MG63 (cell line): Measurements from ENCODE around the gene BLOC1S5. TPM values are rescaled to one million over a fixed set of nuclear protein-coding genes. Genes with fewer than 3 reads are reported as not detected.

Source experiments
- DNase-seq: peaks from one replicate; pipeline ENCODE4 v3.0.0-alpha.2; 2020
- H3K27me3 ChIP-seq: fragments of 250-450 bp; sonication (Bioruptor Pico); 2 replicates; pipeline ENCODE4 v1.5.1; 2020; ENCODE audit warnings: mild to moderate bottlenecking, moderate library complexity
- H3K36me3 ChIP-seq: fragments of 250-450 bp; sonication (Bioruptor Pico); 2 replicates; pipeline ENCODE4 v1.5.1; 2020; ENCODE audit warnings: mild to moderate bottlenecking, moderate library complexity
- H3K4me3 ChIP-seq: fragments of 250-450 bp; sonication (Bioruptor Pico); 2 replicates; pipeline ENCODE4 v1.5.1; 2020; ENCODE audit warnings: mild to moderate bottlenecking, moderate library complexity
- H3K9me3 ChIP-seq: fragments of 250-450 bp; sonication (Bioruptor Pico); 2 replicates; pipeline ENCODE4 v1.5.1; 2020; ENCODE audit warnings: mild to moderate bottlenecking, moderate library complexity
- total RNA-seq: library from RNA; depleted of rRNA; stranded (reverse); fragments of >200 nt; shearing (Covaris generic); gene quantifications from 2 replicates; pipeline ENCODE4 v1.2.3, GENCODE V29; 2014; ENCODE audit warnings: low replicate concordance

Gene BLOC1S5
- total RNA-seq, 1 experiment from 2014 or later: 11.1 TPM

GRCh38 chr6:8025191-8025590 lies 39.0 kb downstream of the BLOC1S5 start:
- H3K27me3 ChIP-seq: no peaks in the 10 kb centered on the region
- DNase-seq: no peak
- H3K4me3 ChIP-seq: no peak overlapping the region
- H3K36me3 ChIP-seq: 0 out of 2 replicates have a peak, but pooled peaks cover 2% of the 10 kb centered on the region
- no peaks in the 10 kb centered on the region for H3K9me3 ChIP-seq

- H3K36me3 ChIP-seq: 0 out of 2 replicates have a peak, but pooled peaks cover 2% of the 10 kb centered on the region
- H3K9me3 ChIP-seq: no peaks in the 10 kb centered on the region
- H3K27me3 ChIP-seq: no peaks in the 10 kb centered on the region
- H3K4me3 ChIP-seq: no peak overlapping the region
- no peak for DNase-seq
These were observed 40.6 kb downstream of the BLOC1S5 start for GRCh38 chr6:8023638-8024037.

GRCh38 chr6:8020083-8020482 lies 44.1 kb downstream of the BLOC1S5 start:
- no peak for DNase-seq
- H3K9me3 ChIP-seq: no peaks in the 10 kb centered on the region

GRCh38 chr6:8017705-8018104 lies 46.5 kb downstream of the BLOC1S5 start:
- DNase-seq: no peak
- Histone ChIP-seq H3K4me3 (no peak overlapping the region), H3K36me3 (no peaks in the 10 kb centered on the region), H3K9me3 (no peaks in the 10 kb centered on the region), H3K27me3 (no peaks in the 10 kb centered on the region)

More at GRCh38 chr6:8020083-8020482, 44.1 kb downstream of the BLOC1S5 start:
- H3K36me3 ChIP-seq: no peaks in the 10 kb centered on the region
- no peaks in the 10 kb centered on the region for H3K27me3 ChIP-seq
- H3K4me3 ChIP-seq: no peak overlapping the region

- no peak for DNase-seq
- no peaks in the 10 kb centered on the region for H3K9me3 ChIP-seq
These were observed 46.9 kb downstream of the BLOC1S5 start for GRCh38 chr6:8017276-8017701.

GRCh38 chr6:8014947-8015346 lies 49.2 kb downstream of the BLOC1S5 start:
- H3K27me3 ChIP-seq: no peaks in the 10 kb centered on the region
- no peaks in the 10 kb centered on the region for H3K9me3 ChIP-seq
- H3K4me3 ChIP-seq: no peak overlapping the region
- no peaks in the 10 kb centered on the region for H3K36me3 ChIP-seq
- DNase-seq: no peak

More at GRCh38 chr6:8017276-8017701, 46.9 kb downstream of the BLOC1S5 start:
- H3K36me3 ChIP-seq: no peaks in the 10 kb centered on the region
- no peaks in the 10 kb centered on the region for H3K27me3 ChIP-seq
- H3K4me3 ChIP-seq: no peak overlapping the region

GRCh38 chr6:8013763-8014162 lies 50.4 kb downstream of the BLOC1S5 start:
- DNase-seq: no peak
- Histone ChIP-seq H3K9me3 (no peaks in the 10 kb centered on the region), H3K27me3 (no peaks in the 10 kb centered on the region), H3K36me3 (no peaks in the 10 kb centered on the region), H3K4me3 (no peak overlapping the region)

- Histone ChIP-seq H3K4me3 (no peak overlapping the region), H3K36me3 (no peaks in the 10 kb centered on the region), H3K27me3 (no peaks in the 10 kb centered on the region), H3K9me3 (no peaks in the 10 kb centered on the region)
- DNase-seq: no peak
These were observed 58.0 kb downstream of the BLOC1S5 start for GRCh38 chr6:8006208-8006607.

- H3K36me3 ChIP-seq: no peaks in the 10 kb centered on the region
- DNase-seq: no peak
- no peaks in the 10 kb centered on the region for H3K27me3 ChIP-seq
- no peak overlapping the region for H3K4me3 ChIP-seq
- H3K9me3 ChIP-seq: no peaks in the 10 kb centered on the region
These were observed 59.1 kb downstream of the BLOC1S5 start for GRCh38 chr6:8005136-8005535.

- H3K9me3 ChIP-seq: no peaks in the 10 kb centered on the region
- no peak for DNase-seq
These were observed 63.6 kb downstream of the BLOC1S5 start for GRCh38 chr6:8000636-8001035.

GRCh38 chr6:8000188-8000596 lies 64.0 kb downstream of the BLOC1S5 start:
- Histone ChIP-seq H3K9me3 (no peaks in the 10 kb centered on the region), H3K4me3 (no peak overlapping the region), H3K27me3 (no peaks in the 10 kb centered on the region), H3K36me3 (no peaks in the 10 kb centered on the region)
- no peak for DNase-seq

More at GRCh38 chr6:8000636-8001035, 63.6 kb downstream of the BLOC1S5 start:
- no peaks in the 10 kb centered on the region for H3K36me3 ChIP-seq
- H3K27me3 ChIP-seq: no peaks in the 10 kb centered on the region
- H3K4me3 ChIP-seq: no peak overlapping the region

- DNase-seq: no peak
- Histone ChIP-seq H3K36me3 (no peaks in the 10 kb centered on the region), H3K27me3 (no peaks in the 10 kb centered on the region), H3K9me3 (no peaks in the 10 kb centered on the region), H3K4me3 (no peak overlapping the region)
These were observed 65.0 kb downstream of the BLOC1S5 start for GRCh38 chr6:7999201-7999600.

- Histone ChIP-seq H3K4me3 (no peak overlapping the region), H3K27me3 (no peaks in the 10 kb centered on the region), H3K9me3 (peaks cover 3% of the 10 kb centered on the region; the same call in 1 of the 2 replicates), H3K36me3 (no peaks in the 10 kb centered on the region)
- peak; percentile 68 for DNase-seq
These were observed 66.0 kb downstream of the BLOC1S5 start for GRCh38 chr6:7998103-7998725.

GRCh38 chr6:7997286-7997685 lies 66.9 kb downstream of the BLOC1S5 start:
- Histone ChIP-seq H3K36me3 (no peaks in the 10 kb centered on the region), H3K4me3 (no peak overlapping the region), H3K27me3 (no peaks in the 10 kb centered on the region), H3K9me3 (peaks cover 3% of the 10 kb centered on the region; the same call in 1 of the 2 replicates)
- DNase-seq: no peak

- Histone ChIP-seq H3K4me3 (no peak overlapping the region), H3K27me3 (no peaks in the 10 kb centered on the region), H3K9me3 (peaks cover 3% of the 10 kb centered on the region; the same call in 1 of the 2 replicates), H3K36me3 (no peaks in the 10 kb centered on the region)
- no peak for DNase-seq
These were observed 67.6 kb downstream of the BLOC1S5 start for GRCh38 chr6:7996538-7997111.

GRCh38 chr6:7993952-7994351 lies 70.2 kb downstream of the BLOC1S5 start:
- H3K4me3 ChIP-seq: no peak overlapping the region
- peaks cover 3% of the 10 kb centered on the region; the same call in 1 of the 2 replicates for H3K9me3 ChIP-seq
- DNase-seq: no peak
- H3K27me3 ChIP-seq: no peaks in the 10 kb centered on the region; the same call in 1 of the 2 replicates
- no peaks in the 10 kb centered on the region for H3K36me3 ChIP-seq

- Histone ChIP-seq H3K27me3 (no peaks in the 10 kb centered on the region; the same call in 1 of the 2 replicates), H3K9me3 (peaks cover 3% of the 10 kb centered on the region; the same call in 1 of the 2 replicates), H3K4me3 (no peak overlapping the region), H3K36me3 (no peaks in the 10 kb centered on the region)
- DNase-seq: no peak
These were observed 70.8 kb downstream of the BLOC1S5 start for GRCh38 chr6:7993399-7993798.
